Loucy (cell line): ENCODE results near the gene HIRA.

Experiments
- CTCF ChIP-seq: fragments of 200-600 bp; sonication (generic); conservative IDR thresholded peaks from 2 replicates; pipeline ENCODE4 v1.5.1; 2014; ENCODE audit warnings: mild to moderate bottlenecking, antibody characterized with exemption, low read length
- EZH2phosphoT487 ChIP-seq: fragments of 200-600 bp; IDR thresholded peaks from 2 replicates; pipeline ENCODE4 v1.6.1; 2018; ENCODE audit warnings: antibody characterized with exemption, mild to moderate bottlenecking, moderate library complexity, borderline replicate concordance

GRCh38 chr22:19419086-19419463 is 12.5 kb downstream of the HIRA start:
- no peak for TF ChIP-seq EZH2phosphoT487
- no peak for TF ChIP-seq CTCF
